HG02642 (cell line): ENCODE measurements around the gene SYT8.
"Not testable (repeated sequence)": the region's sequence is repeated elsewhere in the genome, so short reads cannot be mapped to it uniquely, and the experiment has no call there.

Source experiments
- ATAC-seq: cut with Tn5 transposase; IDR thresholded peaks from one replicate; pipeline ENCODE4 v1.9.1; 2021; ENCODE audit warnings: mild to moderate bottlenecking; ENCODE audit not compliant: unreplicated experiment, poor library complexity

Gene SYT8

DNA sequence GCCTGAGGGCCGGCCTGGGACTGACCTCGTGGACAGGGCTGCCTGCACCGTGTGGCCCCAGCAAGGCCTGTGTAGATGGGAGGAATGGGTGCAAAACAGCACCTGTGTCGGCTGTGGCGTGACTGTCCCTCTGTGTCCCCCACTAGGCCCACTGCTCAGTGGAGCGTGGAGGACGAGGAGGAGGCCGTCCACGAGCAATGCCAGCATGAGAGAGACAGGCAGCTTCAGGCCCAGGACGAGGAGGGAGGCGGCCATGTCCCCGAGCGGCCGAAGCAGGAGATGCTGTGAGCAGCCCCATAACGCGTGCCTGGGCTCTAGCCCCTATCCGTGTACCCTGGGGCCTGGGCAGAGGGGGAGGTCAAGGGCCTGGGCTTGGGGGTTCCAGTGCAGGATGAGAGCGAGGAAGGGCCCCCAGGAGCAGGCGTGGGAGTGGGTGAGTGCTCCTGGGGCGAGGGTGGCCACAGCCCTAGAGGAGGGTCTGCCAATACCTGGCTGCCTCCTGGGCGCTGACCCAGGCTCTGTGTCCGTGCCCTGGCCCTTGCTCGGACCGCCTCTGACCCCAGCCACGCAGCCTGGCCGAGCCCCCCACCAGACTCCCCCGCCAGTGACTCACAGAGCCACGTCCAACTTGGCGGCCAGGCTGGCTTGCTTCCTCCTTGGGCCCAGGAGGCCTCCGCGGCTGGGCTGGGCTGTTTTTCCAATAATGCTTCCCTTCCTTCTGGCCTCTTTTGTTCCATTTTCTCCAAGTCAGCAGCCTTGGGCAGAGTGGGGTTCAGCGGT is 45.3 kb downstream of the SYT8 start:
- no peak for ATAC-seq

GRCh38 chr11:1880746-1881441 is 46.1 kb downstream of the SYT8 start:
- no peak for ATAC-seq

GRCh38 chr11:1881442-1882264 is 46.9 kb downstream of the SYT8 start:
- peak; percentile 15 for ATAC-seq

- peak; percentile 56 for ATAC-seq
Measured at GRCh38 chr11:1882265-1883238, 47.8 kb downstream of the SYT8 start.

- no peak for ATAC-seq
Measured at GRCh38 chr11:1883346-1884302, 48.8 kb downstream of the SYT8 start.

DNA sequence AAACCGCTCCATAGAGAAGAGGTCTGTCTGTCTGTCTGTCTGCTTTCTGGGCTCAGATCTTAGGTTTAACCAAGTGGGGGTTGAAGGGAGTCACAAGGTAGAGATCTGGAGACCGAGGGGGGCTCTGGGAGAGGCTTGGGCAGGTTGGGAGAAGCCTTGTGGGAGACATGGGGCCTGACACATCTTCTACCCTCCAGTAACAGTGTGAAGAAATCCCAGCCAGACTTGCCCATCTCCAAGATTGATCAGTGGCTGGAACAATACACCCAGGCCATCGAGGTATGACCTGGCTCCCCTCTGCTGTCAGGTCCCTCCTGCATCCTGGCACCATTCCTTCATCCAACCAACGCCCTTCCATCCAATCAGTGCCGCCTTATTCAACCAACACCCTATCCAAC is 49.5 kb downstream of the SYT8 start:
- ATAC-seq, result no peak

DNA sequence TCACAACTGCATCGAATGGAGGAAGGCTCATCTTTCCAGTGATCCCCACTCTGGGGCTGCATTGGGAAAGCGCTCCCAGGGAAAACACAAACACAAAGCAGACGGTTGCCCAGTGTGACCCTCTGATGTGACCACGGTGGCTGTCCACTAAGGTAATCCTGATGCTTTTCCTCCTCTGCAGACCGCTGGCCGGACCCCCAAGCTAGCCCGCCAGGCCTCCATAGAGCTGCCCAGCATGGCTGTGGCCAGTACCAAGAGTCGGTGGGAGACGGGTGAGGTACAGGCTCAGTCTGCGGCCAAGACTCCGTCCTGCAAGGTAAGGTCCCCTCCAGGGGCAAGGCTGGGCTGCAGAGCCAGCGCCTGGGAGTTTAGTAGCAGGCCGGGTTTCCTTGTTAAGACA is 51.8 kb downstream of the SYT8 start:
- not testable (repeated sequence) for ATAC-seq
